GM10266 (cell line): ENCODE results near the gene GOLGA3.
"Not testable (repeated sequence)": the region's sequence is repeated elsewhere in the genome, so short reads cannot be mapped to it uniquely, and the experiment has no call there.

Experiments used
- DNase-seq: peaks from one replicate; pipeline ENCODE4 v3.0.0; 2012; ENCODE audit errors: extremely low spot score
- CTCF ChIP-seq: IDR thresholded peaks from 2 replicates; pipeline ENCODE4 v1.5.1; 2012; ENCODE audit warnings: mild to moderate bottlenecking, low read depth; ENCODE audit not compliant: control insufficient read depth, insufficient read depth; ENCODE audit errors: missing control alignments

Gene GOLGA3

GRCh38 chr12:132804426-132804861, 24.2 kb downstream of the GOLGA3 start:
- TF ChIP-seq CTCF = no peak

GRCh38 chr12:132803888-132804287, 24.8 kb downstream of the GOLGA3 start:
- DNase-seq = no peak
- no peak for TF ChIP-seq CTCF

More at GRCh38 chr12:132804426-132804861, 24.2 kb downstream of the GOLGA3 start:
- DNase-seq = no peak

- TF ChIP-seq CTCF = no peak
- no peak for DNase-seq
These were observed 25.5 kb downstream of the GOLGA3 start for GRCh38 chr12:132803125-132803524.

- TF ChIP-seq CTCF = no peak
- DNase-seq = no peak
These were observed 26.9 kb downstream of the GOLGA3 start for GRCh38 chr12:132801741-132802140.

GRCh38 chr12:132798836-132799235, 29.8 kb downstream of the GOLGA3 start:
- DNase-seq = no peak
- TF ChIP-seq CTCF = no peak

- TF ChIP-seq CTCF = no peak
- no peak for DNase-seq
These were observed 30.7 kb downstream of the GOLGA3 start for GRCh38 chr12:132797820-132798570.

- DNase-seq = no peak
- no peak for TF ChIP-seq CTCF
These were observed 32.8 kb downstream of the GOLGA3 start for GRCh38 chr12:132795847-132796246.

- not testable (repeated sequence) for DNase-seq
These were observed 36.7 kb downstream of the GOLGA3 start for GRCh38 chr12:132791940-132792339.
